T-cell (primary cell): Measurements from ENCODE around the gene SLC35A4. TPM values are rescaled to one million over a fixed set of nuclear protein-coding genes. Genes with fewer than 3 reads are reported as not detected.

Source experiments
- ATAC-seq, 4 experiments: fragments of 200-7000 bp in 3 of 4; fragments of 150-1000 bp in 1 of 4; cut with Tn5 transposase; replicated peaks in 1 of 4; 1 replicate in 3 of 4; 2 replicates in 1 of 4; pipeline ENCODE4 v1.10.0; 2021; ENCODE audit warnings: moderate library complexity in 3 of 4, mild to moderate bottlenecking in 2 of 4, moderate number of reproducible peaks in 1 of 4
- CTCF ChIA-PET, 2 donors: fragments of 300-600 bp; sonication (Branson Sonifier 250); formaldehyde crosslinking; loops; one replicate each; lab custom pipeline; 2022; ENCODE audit warnings: antibody characterized with exemption in 2 of 2; lab: Charles Lee
- POLR2A ChIA-PET, 2 donors: fragments of 300-600 bp; sonication (Branson Sonifier 250); formaldehyde crosslinking; loops; one replicate each; lab custom pipeline; 2022; ENCODE audit warnings: antibody characterized with exemption in 2 of 2; lab: Charles Lee
- DNase-seq, 35 experiments: peaks; one replicate each; pipeline versions ENCODE4 v3.0.0 to v3.0.0-alpha.2; 2013 to 2023
- H3K27ac ChIP-seq: one replicate; pipeline ENCODE4 v1.5.1; 2013; ENCODE audit warnings: low read length
- H3K27me3 ChIP-seq, 2 experiments: replicated peaks in 1 of 2; 1 replicate in 1 of 2; 2 replicates in 1 of 2; pipeline versions ENCODE4 v1.6.1 to v1.7.0; 2013; ENCODE audit warnings: low read length in 1 of 2, mixed read lengths in 1 of 2; ENCODE audit not compliant: control insufficient read depth in 2 of 2, insufficient read depth in 2 of 2; ENCODE audit errors: extremely low read depth in 1 of 2
- H3K36me3 ChIP-seq, 2 donors: 1 replicate in 1 of 2; 2 replicates in 1 of 2; pipeline versions ENCODE4 v1.6.1 to v1.7.0; 2013; ENCODE audit warnings: low read length in 1 of 2; ENCODE audit not compliant: control insufficient read depth in 2 of 2, insufficient read depth in 1 of 2; ENCODE audit errors: extremely low read depth in 1 of 2
- H3K4me1 ChIP-seq, 2 experiments: 1 replicate in 1 of 2; 2 replicates in 1 of 2; pipeline versions ENCODE4 v1.6.1 to v1.7.0; 2013; ENCODE audit warnings: low read length in 2 of 2, mixed read lengths in 1 of 2; ENCODE audit not compliant: insufficient read depth in 2 of 2, control insufficient read depth in 1 of 2; ENCODE audit errors: extremely low read depth in 1 of 2
- H3K4me3 ChIP-seq, 2 donors: 1 replicate in 1 of 2; 2 replicates in 1 of 2; pipeline versions ENCODE4 v1.5.1 to v1.7.0; 2013; ENCODE audit warnings: mild to moderate bottlenecking in 2 of 2, low read length in 1 of 2, moderate library complexity in 1 of 2; ENCODE audit not compliant: control insufficient read depth in 1 of 2; ENCODE audit errors: extremely low read depth in 1 of 2
- H3K9me3 ChIP-seq: 2 replicates; pipeline ENCODE4 v1.7.0; 2013
- H3K27ac Mint-ChIP-seq, 2 donors: one replicate each; pipeline ENCODE4 v1.8.0; 2020 to 2021; ENCODE audit warnings: mild to moderate bottlenecking in 2 of 2, mixed read lengths in 2 of 2
- H3K27me3 Mint-ChIP-seq, 2 donors: one replicate each; pipeline ENCODE4 v1.8.0; 2021 to 2022; ENCODE audit warnings: mixed read lengths in 2 of 2
- H3K36me3 Mint-ChIP-seq: one replicate; pipeline ENCODE4 v1.8.0; 2021; ENCODE audit warnings: mixed read lengths
- H3K4me1 Mint-ChIP-seq, 3 donors: one replicate each; pipeline ENCODE4 v1.8.0; 2020 to 2022; ENCODE audit warnings: mixed read lengths in 3 of 3, mild to moderate bottlenecking in 1 of 3
- H3K4me3 Mint-ChIP-seq, 3 donors: one replicate each; pipeline ENCODE4 v1.8.0; 2020 to 2022; ENCODE audit warnings: mild to moderate bottlenecking in 3 of 3, mixed read lengths in 3 of 3, moderate library complexity in 3 of 3
- H3K9me3 Mint-ChIP-seq, 3 donors: one replicate each; pipeline ENCODE4 v1.8.0; 2020 to 2022; ENCODE audit warnings: mixed read lengths in 3 of 3
- WGBS: methylation state at CpG from one replicate; pipeline ENCODE4 v1.1.5; 2013; ENCODE audit warnings: missing lambda C conversion rate; ENCODE audit not compliant: insufficient coverage; 5-methylcytosine and 5-hydroxymethylcytosine counted together
- total RNA-seq, 35 experiments: library from RNA in 6 of 35; stranded (reverse) in 6 of 35; fragments of 120-200 nt in 1 of 35; gene quantifications; one replicate each; pipeline versions ENCODE4 v1.2.1 to v1.2.4 and lab custom pipeline; 2013 to 2026

Gene SLC35A4
- total RNA-seq, 5 donors from 2014 or later (not counting 1 experiment from before 2014, with no cell fraction given), result 47.7 to 75.2 (median 72.4) TPM

- H3K9me3 Mint-ChIP-seq, result no peaks in the 10 kb centered on the region
- no peak overlapping the region for H3K4me3 Mint-ChIP-seq
- ATAC-seq (no peak), DNase-seq (no peak)
- peaks cover 5 to 30% of the 10 kb centered on the region in 2 experiments for H3K4me1 ChIP-seq
- peak overlapping the region; percentile 97 to 99 for H3K27ac Mint-ChIP-seq
- no peaks in the 10 kb centered on the region for H3K9me3 ChIP-seq
- CTCF ChIA-PET, result interaction anchor here (0.6 to 1.2 kb wide), 4 partner anchors 8 to 147 kb away, joined by 3 read pairs; no protein-coding TSS in a partner anchor
- H3K4me1 Mint-ChIP-seq, result peaks cover 29 to 37% (median 31%) of the 10 kb centered on the region in 3 donors
- no peak overlapping the region for H3K4me3 ChIP-seq
- POLR2A ChIA-PET, result interaction anchor here (0.6 to 1.1 kb wide), 4 partner anchors 51 to 164 kb away, joined by 3 to 6 read pairs (median 3); no protein-coding TSS in a partner anchor
- H3K27ac ChIP-seq, result no peak overlapping the region
- H3K36me3 ChIP-seq, result peaks cover 2 to 41% of the 10 kb centered on the region in 2 donors
- H3K36me3 Mint-ChIP-seq, result peaks cover 34% of the 10 kb centered on the region
- no peaks in the 10 kb centered on the region for H3K27me3 ChIP-seq
- 100% methylated on average over 8 of the region's 10 CpGs for WGBS
- H3K27me3 Mint-ChIP-seq, result no peaks in the 10 kb centered on the region
These were observed 19.0 kb upstream of the SLC35A4 start for GRCh38 chr5:140545606-140546005.

- Mint-ChIP-seq H3K27ac (peak overlapping the region; percentile 97 to 99), H3K4me3 (peak overlapping the region; percentile 88 to 89 (median 89)), H3K36me3 (peaks cover 27% of the 10 kb centered on the region), H3K9me3 (no peaks in the 10 kb centered on the region), H3K27me3 (no peaks in the 10 kb centered on the region), H3K4me1 (peaks cover 29 to 41% (median 31%) of the 10 kb centered on the region in 3 donors)
- 63% methylated on average over 6 of the region's 13 CpGs for WGBS
- no peak for DNase-seq
- POLR2A ChIA-PET, result interaction anchor here (0.6 to 2.4 kb wide), 9 partner anchors 10 to 100 kb away, joined by 3 to 16 read pairs (median 6); partner anchors contain the start of genes IK (in 2 of the 2), NDUFA2 (in 2 of the 2), SRA1 (in 2 of the 2) and APBB3 (in 1 of the 2)
- Histone ChIP-seq H3K4me3 (peak overlapping the region; percentile 73 to 77), H3K4me1 (peaks cover 5 to 30% of the 10 kb centered on the region in 2 experiments), H3K36me3 (peaks cover 1 to 42% of the 10 kb centered on the region in 2 donors), H3K27me3 (no peaks in the 10 kb centered on the region), H3K9me3 (no peaks in the 10 kb centered on the region), H3K27ac (peak overlapping the region; percentile 77)
- peak in 1 of 4 experiments; percentile 4 for ATAC-seq
- CTCF ChIA-PET, result interaction anchor here (0.7 to 2.5 kb wide), 21 partner anchors 9 to 191 kb away, joined by 3 to 13 read pairs (median 5); partner anchors contain the start of genes ANKHD1 (in 1 of the 2), APBB3 (in 1 of the 2), IK (in 1 of the 2) and NDUFA2 (in 1 of the 2)
These were observed 17.6 kb upstream of the SLC35A4 start for GRCh38 chr5:140546851-140547507.

DNA sequence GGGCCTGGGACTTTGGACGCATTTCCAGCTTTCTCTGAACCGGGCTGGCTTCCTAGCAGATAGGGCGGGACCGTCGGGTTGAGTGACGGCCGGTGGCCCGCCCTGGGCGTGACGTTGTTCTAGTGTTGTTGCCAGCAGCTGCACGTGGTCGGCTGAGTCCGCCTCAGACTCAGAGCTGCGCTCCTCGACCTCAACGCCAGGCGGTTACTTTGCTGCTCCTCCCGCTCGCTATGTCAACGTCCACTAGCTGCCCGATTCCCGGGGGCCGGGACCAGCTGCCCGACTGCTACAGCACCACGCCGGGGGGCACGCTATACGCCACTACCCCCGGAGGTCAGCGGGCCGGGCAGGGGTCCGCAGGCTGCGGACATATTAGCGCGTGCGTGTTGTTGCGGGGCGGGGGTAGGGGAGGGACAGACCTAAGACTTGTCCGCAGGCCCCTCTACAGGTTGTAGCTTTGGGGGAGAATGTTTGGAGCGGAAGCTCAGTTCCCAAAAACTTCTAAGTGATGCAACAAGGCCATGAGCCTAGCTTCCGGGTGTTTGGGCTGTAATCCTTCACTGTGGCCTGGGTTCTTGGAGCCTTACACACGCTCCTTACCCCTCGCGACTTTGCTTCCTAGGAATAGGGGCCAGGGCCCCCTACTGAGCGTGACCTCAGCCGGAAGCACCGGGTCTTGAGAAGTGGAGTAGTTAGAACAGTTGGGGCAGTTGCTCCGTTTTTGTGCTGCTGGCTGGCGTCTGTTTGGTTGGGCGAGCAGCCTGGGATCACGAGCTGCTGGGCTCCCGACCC is 16.9 kb upstream of the SLC35A4 start, which contains the start of gene EIF4EBP3:
Gene EIF4EBP3, plus strand, starts transcription at position 155 of the 792 bp plus-strand sequence. Its CDS starts 76 bp downstream, at position 231.
- CTCF ChIA-PET, result interaction anchor here (0.7 to 2.5 kb wide), 20 partner anchors 10 to 192 kb away, joined by 3 to 13 read pairs (median 5); partner anchors contain the start of genes ANKHD1 (in 1 of the 2), APBB3 (in 1 of the 2), IK (in 1 of the 2) and NDUFA2 (in 1 of the 2)
- DNase-seq, result peak; percentile 69 to 94 (median 88)
- H3K4me1 Mint-ChIP-seq, result peaks cover 30 to 41% (median 32%) of the 10 kb centered on the region in 3 donors
- H3K9me3 Mint-ChIP-seq, result no peaks in the 10 kb centered on the region
- no peaks in the 10 kb centered on the region for H3K27me3 Mint-ChIP-seq
- Histone ChIP-seq H3K36me3 (peaks cover 0 to 42% of the 10 kb centered on the region in 2 donors), H3K4me1 (peaks cover 5 to 30% of the 10 kb centered on the region in 2 experiments), H3K9me3 (no peaks in the 10 kb centered on the region), H3K27me3 (no peaks in the 10 kb centered on the region), H3K4me3 (peak within 1 kb of the TSS; percentile 73 to 77), H3K27ac (peak within 1 kb of the TSS; percentile 77)
- peak; percentile 97 to 98 (median 98) for ATAC-seq
- peaks cover 26% of the 10 kb centered on the region for H3K36me3 Mint-ChIP-seq
- POLR2A ChIA-PET, result interaction anchor here (0.7 to 2.4 kb wide), 11 partner anchors 10 to 152 kb away, joined by 3 to 16 read pairs (median 6); partner anchors contain the start of genes IK (in 2 of the 2), NDUFA2 (in 2 of the 2), SRA1 (in 2 of the 2) and ANKHD1 (in 1 of the 2)
- 2% methylated on average over 34 of the region's 52 CpGs for WGBS
- peak within 1 kb of the TSS; percentile 97 to 99 for H3K27ac Mint-ChIP-seq
- H3K4me3 Mint-ChIP-seq, result peak within 1 kb of the TSS; percentile 88 to 89 (median 89)

GRCh38 chr5:140548300-140548688 is 16.3 kb upstream of the SLC35A4 start:
- Mint-ChIP-seq H3K27me3 (no peaks in the 10 kb centered on the region), H3K27ac (peak overlapping the region; percentile 97 to 99), H3K9me3 (no peaks in the 10 kb centered on the region), H3K4me1 (peaks cover 36 to 47% (median 38%) of the 10 kb centered on the region in 3 donors), H3K36me3 (peaks cover 32% of the 10 kb centered on the region), H3K4me3 (peak overlapping the region; percentile 88 to 89 (median 89))
- Histone ChIP-seq H3K36me3 (peaks cover 0 to 38% of the 10 kb centered on the region in 2 donors), H3K4me1 (peaks cover 5 to 30% of the 10 kb centered on the region in 2 experiments), H3K27me3 (no peaks in the 10 kb centered on the region), H3K9me3 (no peaks in the 10 kb centered on the region), H3K27ac (peak overlapping the region; percentile 77), H3K4me3 (peak overlapping the region; percentile 73 to 77)
- POLR2A ChIA-PET, result interaction anchor here (0.6 to 2.4 kb wide), 9 partner anchors 9 to 158 kb away, joined by 3 to 16 read pairs (median 5); partner anchors contain the start of genes ANKHD1 (in 1 of the 2), APBB3 (in 1 of the 2), IK (in 1 of the 2) and NDUFA2 (in 1 of the 2)
- ATAC-seq (peak in 3 of 4 experiments; percentile 2 to 4 (median 3)), DNase-seq (peak in 1 of 35 experiments; percentile 29)
- CTCF ChIA-PET, result interaction anchor here (0.6 to 2.5 kb wide), 15 partner anchors 10 to 193 kb away, joined by 3 to 13 read pairs (median 6); partner anchors contain the start of genes ANKHD1 (in 1 of the 2), APBB3 (in 1 of the 2), IK (in 1 of the 2) and NDUFA2 (in 1 of the 2)
- WGBS, result 24% methylated on average over 4 of the region's 5 CpGs

DNA sequence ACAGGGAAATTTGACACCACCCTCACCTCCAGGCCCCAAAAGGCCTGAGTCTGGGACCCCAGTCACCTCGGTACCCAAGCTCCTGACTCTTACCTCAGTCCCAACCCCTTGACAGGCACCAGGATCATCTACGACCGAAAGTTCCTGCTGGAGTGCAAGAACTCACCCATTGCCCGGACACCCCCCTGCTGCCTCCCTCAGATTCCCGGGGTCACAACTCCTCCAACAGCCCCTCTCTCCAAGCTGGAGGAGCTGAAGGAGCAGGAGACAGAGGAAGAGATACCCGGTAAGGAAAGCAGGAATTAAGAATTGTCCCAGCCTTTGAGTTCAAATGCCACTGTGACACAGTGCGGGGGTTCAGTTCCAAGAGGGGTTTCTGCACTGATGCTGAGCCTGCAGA is 15.8 kb upstream of the SLC35A4 start:
- 100% methylated on average over 3 of the region's 7 CpGs for WGBS
- CTCF ChIA-PET, result interaction anchor here (0.6 to 2.5 kb wide), 6 partner anchors 15 to 99 kb away, joined by 3 to 11 read pairs (median 10); partner anchors contain the start of genes APBB3 (in 1 of the 2), IK (in 1 of the 2) and NDUFA2 (in 1 of the 2)
- H3K4me1 ChIP-seq, result peaks cover 5 to 30% of the 10 kb centered on the region in 2 experiments
- Mint-ChIP-seq H3K36me3 (peaks cover 36% of the 10 kb centered on the region), H3K4me3 (peak overlapping the region; percentile 88 to 89 (median 89)), H3K4me1 (peaks cover 41 to 52% (median 43%) of the 10 kb centered on the region in 3 donors), H3K27me3 (no peaks in the 10 kb centered on the region), H3K9me3 (no peaks in the 10 kb centered on the region), H3K27ac (peak overlapping the region; percentile 97 to 99)
- POLR2A ChIA-PET, result interaction anchor here (0.6 to 2.4 kb wide), 6 partner anchors 10 to 158 kb away, joined by 3 to 11 read pairs (median 4); partner anchors contain the start of genes ANKHD1 (in 1 of the 2), APBB3 (in 1 of the 2), SLC35A4 (in 1 of the 2) and ZMAT2 (in 1 of the 2)
- DNase-seq (no peak), ATAC-seq (no peak)
- H3K4me3 ChIP-seq, result no peak overlapping the region
- no peaks in the 10 kb centered on the region for H3K9me3 ChIP-seq
- peaks cover 0 to 36% of the 10 kb centered on the region in 2 donors for H3K36me3 ChIP-seq
- no peaks in the 10 kb centered on the region for H3K27me3 ChIP-seq
- peak overlapping the region; percentile 77 for H3K27ac ChIP-seq
